ENCODE measurements around the gene ALPI. TPM values are rescaled to one million over a fixed set of nuclear protein-coding genes. Genes with fewer than 3 reads are reported as not detected.

Gene ALPI
- total and polyA plus RNA-seq, 9 of the 15 experiments (the other 6 are each of a cell fraction or from before 2014, with no cell fraction given), result not detected

- no peaks in the 10 kb centered on the region for H4K20me1 ChIP-seq (replicated peaks; ENCODE audit: control insufficient read depth, insufficient read depth, low read length)
- no peaks in the 10 kb centered on the region for H3K9me3 ChIP-seq (replicated peaks; ENCODE audit: control insufficient read depth, insufficient read depth, low read depth, low read length)
- H3K9me1 ChIP-seq (ENCODE audit: control insufficient read depth, insufficient read depth, low read length), result no peaks in the 10 kb centered on the region
- H2AFZ ChIP-seq (ENCODE audit: low read depth, low read length), result no peak within 1 kb of the TSS
- no TSS peak for BruUV-seq (replicated peaks)
- H3K79me2 ChIP-seq (ENCODE audit: control insufficient read depth, insufficient read depth, low read length), result no peaks in the 10 kb centered on the region
- POLR2A ChIA-PET, result no interaction called here
- no peak within 1 kb of the TSS for H3K4me2 ChIP-seq (ENCODE audit: insufficient read depth, low read length)
- no peak within 1 kb of the TSS for H3K27ac ChIP-seq (ENCODE audit: extremely low read depth, low read depth, low read length)
- ATAC-seq (no peak), DNase-seq (ENCODE audit: extremely low read depth in 1 of 4, low spot score in 3 of 4) (no peak), FAIRE-seq (no peak)
- intact Hi-C loops (cut with micrococcal nuclease), result no loop called here
- H3K36me3 ChIP-seq (ENCODE audit: control insufficient read depth, insufficient read depth, low read length), result no peaks in the 10 kb centered on the region
- no peaks in the 10 kb centered on the region for H3K4me1 ChIP-seq (replicated peaks in 1 of 2; ENCODE audit: control insufficient read depth in 2 of 2, insufficient read depth in 2 of 2, low read length in 2 of 2)
- CTCF ChIA-PET (ENCODE audit: low intra/inter-chr PET ratio), result no interaction called here
- in situ Hi-C loops (cut with MboI), result no loop called here
- peaks cover 0 to 10% of the 10 kb centered on the region in 2 experiments; a peak in 2 of 5 replicates for H3K27me3 ChIP-seq (ENCODE audit: control insufficient read depth in 2 of 2, insufficient read depth in 2 of 2, low read length in 2 of 2)
- H3K4me3 ChIP-seq, result no peak within 1 kb of the TSS
- TF ChIP-seq SNIP1 (IDR thresholded peaks at IDR 0.05; ENCODE audit: low read depth) (no peak), KDM5B (IDR thresholded peaks at IDR 0.05; ENCODE audit: insufficient replicate concordance, low read depth, low read length) (no peak), PTBP1 (IDR thresholded peaks at IDR 0.05; ENCODE audit: low read depth, low read length) (no peak), NFIC (IDR thresholded peaks at IDR 0.05) (no peak), MYNN (IDR thresholded peaks at IDR 0.05) (no peak), MYNN (CRISPR knock-in tag; IDR thresholded peaks at IDR 0.05) (no peak), RBFOX2 (IDR thresholded peaks at IDR 0.05; ENCODE audit: low read depth, low read length) (no peak), ZNF766 (CRISPR knock-in tag; conservative IDR thresholded peaks at IDR 0.05) (no peak), ESRRA (IDR thresholded peaks at IDR 0.05; ENCODE audit: borderline replicate concordance, low read depth) (no peak), UBTF (IDR thresholded peaks at IDR 0.05; ENCODE audit: borderline replicate concordance in 1 of 2, low read depth in 2 of 2, low read length in 2 of 2) (no peak), ETV5 (CRISPR knock-in tag; IDR thresholded peaks at IDR 0.05; ENCODE audit: low read depth) (no peak), CBX3 (IDR thresholded peaks at IDR 0.05; ENCODE audit: borderline replicate concordance in 1 of 2, low read length in 2 of 2) (no peak), STAT5A (IDR thresholded peaks at IDR 0.05; ENCODE audit: borderline replicate concordance, low read length) (no peak)
- no peak within 1 kb of the TSS for H3K9ac ChIP-seq (ENCODE audit: insufficient read depth in 1 of 2, low read depth in 2 of 2, low read length in 2 of 2)
- WGBS (ENCODE audit: insufficient coverage, low coverage, missing lambda C conversion rate), result no CpG with 5 or more reads among the region's 102 CpGs
These were observed 31.6 kb downstream of the ALPI start, which contains the start of gene ECEL1 for GRCh38 chr2:232487385-232488096. Gene ECEL1, minus strand, starts transcription at chr2:232487834. Its CDS starts 1,181 bp downstream, at chr2:232486653.

All from K562 (cell line).